KMS-11 (cell line): ENCODE measurements around the gene LNX1.

Source experiments
- H2AFZ ChIP-seq: fragments of 200-600 bp; sonication (generic); 2 replicates; pipeline ENCODE4 v1.6.1; 2016; ENCODE audit warnings: antibody characterized with exemption, mixed run types, low read depth
- H3K27ac ChIP-seq: fragments of 200-600 bp; sonication (generic); 2 replicates; pipeline ENCODE4 v1.6.1; 2016; ENCODE audit warnings: mild to moderate bottlenecking, mixed run types
- H3K27me3 ChIP-seq: fragments of 200-600 bp; sonication (generic); 2 replicates; pipeline ENCODE4 v1.6.1; 2017; ENCODE audit warnings: mild to moderate bottlenecking, low read depth, mixed run types, moderate library complexity; ENCODE audit not compliant: insufficient read depth
- H3K36me3 ChIP-seq: fragments of 200-600 bp; sonication (generic); 2 replicates; pipeline ENCODE4 v1.6.1; 2017; ENCODE audit warnings: mild to moderate bottlenecking, mixed run types; ENCODE audit not compliant: insufficient read depth
- H3K4me1 ChIP-seq: fragments of 200-600 bp; sonication (generic); 2 replicates; pipeline ENCODE4 v1.6.1; 2016; ENCODE audit warnings: mild to moderate bottlenecking, low read depth, mixed run types; ENCODE audit not compliant: poor library complexity, severe bottlenecking
- H3K4me2 ChIP-seq: fragments of 200-600 bp; sonication (generic); 2 replicates; pipeline ENCODE4 v1.7.0; 2016; ENCODE audit warnings: mild to moderate bottlenecking, mixed run types
- H3K4me3 ChIP-seq: fragments of 200-600 bp; sonication (generic); IDR thresholded peaks from 2 replicates; pipeline ENCODE4 v1.6.1; 2017; ENCODE audit warnings: low read depth, low read length, mixed read lengths; ENCODE audit not compliant: insufficient read depth
- H3K79me2 ChIP-seq: fragments of 200-600 bp; sonication (generic); 2 replicates; pipeline ENCODE4 v1.6.1; 2016; ENCODE audit warnings: low read depth, mixed run types; ENCODE audit not compliant: insufficient read depth
- H3K9ac ChIP-seq: fragments of 200-600 bp; sonication (generic); 2 replicates; pipeline ENCODE4 v1.6.1; 2016; ENCODE audit warnings: mild to moderate bottlenecking, mixed run types
- H4K20me1 ChIP-seq: fragments of 200-600 bp; sonication (generic); 2 replicates; pipeline ENCODE4 v1.6.1; 2016; ENCODE audit warnings: mild to moderate bottlenecking, mixed run types; ENCODE audit not compliant: insufficient read depth
- TF ChIP-seq, protein P1 (sequence below): fragments of 200-600 bp; sonication (generic); conservative IDR thresholded peaks from 2 replicates; pipeline ENCODE4 v1.6.1; 2017; ENCODE audit warnings: low read depth, mild to moderate bottlenecking, antibody characterized with exemption, low read length, moderate library complexity, mixed read lengths

LNX1 gene

DNA sequence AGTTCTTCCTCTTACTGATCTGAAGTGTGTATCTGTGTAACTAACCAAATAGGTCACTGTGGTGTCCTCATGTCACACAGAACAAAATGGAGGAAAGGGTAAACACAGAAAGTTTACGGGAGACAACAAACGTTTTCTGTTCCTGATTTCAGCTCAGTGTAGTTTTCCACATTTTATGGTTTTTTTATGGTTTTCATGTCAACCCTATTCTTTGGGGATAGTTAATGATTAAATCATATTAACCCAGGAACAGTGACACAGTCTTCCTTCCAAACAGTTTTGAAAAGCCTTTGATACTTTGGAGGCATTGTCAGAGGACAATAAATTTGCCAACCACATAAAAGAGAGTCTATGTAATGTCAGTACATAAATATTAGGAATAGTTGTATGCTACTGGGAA is 4.2 kb downstream of the LNX1 start:
- H3K4me3 ChIP-seq, result no peak overlapping the region
- H3K79me2 ChIP-seq, result no peaks in the 10 kb centered on the region
- no peaks in the 10 kb centered on the region for H3K36me3 ChIP-seq
- TF ChIP-seq, protein P1, sequence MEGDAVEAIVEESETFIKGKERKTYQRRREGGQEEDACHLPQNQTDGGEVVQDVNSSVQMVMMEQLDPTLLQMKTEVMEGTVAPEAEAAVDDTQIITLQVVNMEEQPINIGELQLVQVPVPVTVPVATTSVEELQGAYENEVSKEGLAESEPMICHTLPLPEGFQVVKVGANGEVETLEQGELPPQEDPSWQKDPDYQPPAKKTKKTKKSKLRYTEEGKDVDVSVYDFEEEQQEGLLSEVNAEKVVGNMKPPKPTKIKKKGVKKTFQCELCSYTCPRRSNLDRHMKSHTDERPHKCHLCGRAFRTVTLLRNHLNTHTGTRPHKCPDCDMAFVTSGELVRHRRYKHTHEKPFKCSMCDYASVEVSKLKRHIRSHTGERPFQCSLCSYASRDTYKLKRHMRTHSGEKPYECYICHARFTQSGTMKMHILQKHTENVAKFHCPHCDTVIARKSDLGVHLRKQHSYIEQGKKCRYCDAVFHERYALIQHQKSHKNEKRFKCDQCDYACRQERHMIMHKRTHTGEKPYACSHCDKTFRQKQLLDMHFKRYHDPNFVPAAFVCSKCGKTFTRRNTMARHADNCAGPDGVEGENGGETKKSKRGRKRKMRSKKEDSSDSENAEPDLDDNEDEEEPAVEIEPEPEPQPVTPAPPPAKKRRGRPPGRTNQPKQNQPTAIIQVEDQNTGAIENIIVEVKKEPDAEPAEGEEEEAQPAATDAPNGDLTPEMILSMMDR, result no peak
- no peak overlapping the region for H3K9ac ChIP-seq
- no peaks in the 10 kb centered on the region for H3K4me1 ChIP-seq
- H3K27ac ChIP-seq, result no peak overlapping the region
- H3K4me2 ChIP-seq, result no peak overlapping the region
- H2AFZ ChIP-seq, result no peak overlapping the region
- no peaks in the 10 kb centered on the region for H3K27me3 ChIP-seq
- H4K20me1 ChIP-seq, result no peaks in the 10 kb centered on the region

DNA sequence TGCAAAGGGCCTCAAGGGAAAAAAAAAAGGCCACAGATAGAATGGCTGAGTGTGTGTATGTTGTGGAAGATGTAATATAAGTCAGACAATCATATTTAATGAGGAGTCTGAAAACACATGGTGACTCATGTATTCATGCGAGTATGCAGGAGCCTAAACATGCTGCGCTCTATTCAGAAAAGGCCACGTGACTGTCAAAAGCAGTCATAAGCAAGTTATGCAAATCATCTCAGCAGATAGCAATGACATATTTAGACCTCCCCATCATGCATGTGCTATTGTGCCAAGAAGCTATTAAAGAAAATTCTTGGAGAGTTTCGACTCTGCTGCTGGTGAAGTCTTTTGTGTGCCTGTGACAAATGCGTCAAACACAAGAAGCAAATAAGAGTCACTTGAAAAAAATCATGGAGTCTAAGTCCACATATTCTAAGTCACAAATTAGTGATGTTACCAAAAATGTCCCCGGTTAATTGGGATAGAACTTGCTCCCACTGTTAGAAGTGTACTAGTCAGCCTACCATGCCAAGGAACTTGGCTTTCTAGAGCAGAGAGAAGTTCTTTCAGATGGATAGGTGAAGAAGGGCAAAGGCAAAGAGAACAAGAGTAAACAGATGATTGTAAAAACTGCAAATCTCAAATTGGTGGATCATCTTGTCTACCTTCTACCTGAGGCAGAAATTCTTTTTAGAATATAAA is 5.0 kb downstream of the LNX1 start:
- H3K4me3 ChIP-seq, result no peak overlapping the region
- H3K4me2 ChIP-seq, result no peak overlapping the region
- no peak overlapping the region for H3K9ac ChIP-seq
- H3K79me2 ChIP-seq, result no peaks in the 10 kb centered on the region
- no peaks in the 10 kb centered on the region for H3K4me1 ChIP-seq
- H4K20me1 ChIP-seq, result no peaks in the 10 kb centered on the region
- no peaks in the 10 kb centered on the region for H3K27me3 ChIP-seq
- no peak overlapping the region for H2AFZ ChIP-seq
- H3K36me3 ChIP-seq, result no peaks in the 10 kb centered on the region
- TF ChIP-seq, protein P1, result no peak
- H3K27ac ChIP-seq, result no peak overlapping the region

DNA sequence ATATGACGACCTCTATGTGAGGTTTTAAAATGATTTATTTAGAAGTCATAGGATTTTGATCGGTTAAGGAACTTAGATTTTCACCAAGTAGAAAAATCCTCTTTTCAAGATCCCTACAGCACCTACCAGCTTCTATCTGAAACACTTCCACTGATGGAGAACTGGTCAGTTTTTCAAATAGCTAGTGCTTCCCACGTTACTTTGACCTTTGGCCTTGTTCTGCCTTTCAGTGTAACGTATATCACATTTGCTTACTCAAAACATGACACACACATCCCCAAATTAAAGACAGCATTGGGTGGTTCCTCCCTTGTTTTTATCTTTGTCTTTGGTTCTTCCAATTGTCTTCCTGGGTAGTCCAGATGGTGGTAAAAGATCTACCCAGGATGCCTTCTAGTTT is 6.6 kb downstream of the LNX1 start:
- H3K79me2 ChIP-seq, result no peaks in the 10 kb centered on the region
- TF ChIP-seq, protein P1, result no peak
- H2AFZ ChIP-seq, result no peak overlapping the region
- H3K4me1 ChIP-seq, result no peaks in the 10 kb centered on the region
- H3K4me3 ChIP-seq, result no peak overlapping the region
- H3K27ac ChIP-seq, result no peak overlapping the region
- no peaks in the 10 kb centered on the region for H3K27me3 ChIP-seq
- H3K9ac ChIP-seq, result no peak overlapping the region
- H4K20me1 ChIP-seq, result no peaks in the 10 kb centered on the region
- no peaks in the 10 kb centered on the region for H3K36me3 ChIP-seq
- H3K4me2 ChIP-seq, result no peak overlapping the region

DNA sequence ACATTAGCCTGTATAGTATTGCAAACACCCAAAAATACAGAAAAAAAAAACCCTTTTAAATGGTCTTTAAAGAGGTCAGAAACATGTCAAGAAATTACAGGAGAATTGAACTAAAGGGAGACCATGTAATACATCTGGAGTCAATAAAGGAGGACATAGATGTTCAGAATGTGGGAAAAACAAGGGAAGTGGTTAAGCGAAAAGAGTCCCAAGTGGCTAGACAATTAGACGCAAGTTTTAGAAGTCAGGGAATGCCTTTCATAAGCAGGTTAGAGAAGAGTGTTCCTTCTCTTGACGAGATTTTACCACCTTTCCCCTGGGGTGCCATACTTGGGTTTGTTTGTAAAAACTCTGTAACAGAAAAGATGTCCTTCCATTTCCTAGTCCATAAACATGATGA is 7.8 kb downstream of the LNX1 start:
- H3K4me1 ChIP-seq, result no peaks in the 10 kb centered on the region
- no peaks in the 10 kb centered on the region for H3K36me3 ChIP-seq
- no peak overlapping the region for H3K9ac ChIP-seq
- H3K4me2 ChIP-seq, result no peak overlapping the region
- no peak overlapping the region for H3K27ac ChIP-seq
- no peak overlapping the region for H2AFZ ChIP-seq
- H3K79me2 ChIP-seq, result no peaks in the 10 kb centered on the region
- H3K4me3 ChIP-seq, result no peak overlapping the region
- no peaks in the 10 kb centered on the region for H3K27me3 ChIP-seq
- TF ChIP-seq, protein P1, result no peak
- no peaks in the 10 kb centered on the region for H4K20me1 ChIP-seq
